Esophagus (tissue), 2 donors: Measurements from ENCODE around the gene KHK. TPM values are rescaled to one million over a fixed set of nuclear protein-coding genes. Genes with fewer than 3 reads are reported as not detected.

Source experiments
- H3K27ac ChIP-seq, 2 donors: one replicate each; pipeline ENCODE4 v1.5.1; 2013; ENCODE audit warnings: low read depth in 2 of 2, mild to moderate bottlenecking in 2 of 2, inconsistent platforms in 1 of 2, low read length in 1 of 2, moderate library complexity in 1 of 2
- H3K27me3 ChIP-seq, 2 donors: one replicate each; pipeline ENCODE4 v1.6.1; 2013; ENCODE audit warnings: low read length in 2 of 2, control low read depth in 1 of 2, mild to moderate bottlenecking in 1 of 2; ENCODE audit not compliant: insufficient read depth in 2 of 2, control insufficient read depth in 1 of 2
- H3K36me3 ChIP-seq, 2 donors: one replicate each; pipeline ENCODE4 v1.6.1; 2013; ENCODE audit warnings: low read length in 1 of 2; ENCODE audit not compliant: control insufficient read depth in 2 of 2, insufficient read depth in 2 of 2
- H3K4me1 ChIP-seq, 2 donors: one replicate each; pipeline ENCODE4 v1.6.1; 2013; ENCODE audit warnings: low read length in 1 of 2; ENCODE audit not compliant: control insufficient read depth in 2 of 2, insufficient read depth in 2 of 2
- H3K4me3 ChIP-seq, 2 donors: one replicate each; pipeline ENCODE4 v1.5.1; 2013; ENCODE audit warnings: low read length in 2 of 2, mild to moderate bottlenecking in 2 of 2, low read depth in 1 of 2, moderate library complexity in 1 of 2
- H3K9me3 ChIP-seq, 2 donors: one replicate each; pipeline ENCODE4 v1.6.1; 2013; ENCODE audit warnings: mild to moderate bottlenecking in 2 of 2, low read depth in 1 of 2, low read length in 1 of 2, moderate library complexity in 1 of 2; ENCODE audit not compliant: control insufficient read depth in 2 of 2, insufficient read depth in 1 of 2
- WGBS, 2 donors: extraction: QIAGEN DNeasy Blood & Tissue Kit; methylation state at CpG; one replicate each; pipeline ENCODE4 v1.1.7; 2013; 5-methylcytosine and 5-hydroxymethylcytosine counted together
- polyA plus RNA-seq, 2 donors: library from polyadenylated mRNA; stranded (reverse); fragments of 200-250 nt; gene quantifications; one replicate each; pipeline ENCODE4 v1.2.3, GENCODE V29; 2013
- donor health status: healthy with polysubstance abuse.
- donor health status: Bipolar disorder and iron deficiency.

Gene KHK
- polyA plus RNA-seq, 2 donors: 2.2 to 3.3 TPM

GRCh38 chr2:27145682-27146081 is 59.1 kb downstream of the KHK start:
- Histone ChIP-seq H3K4me3 (no peak overlapping the region), H3K9me3 (no peaks in the 10 kb centered on the region)
- 73 to 82% methylated on average over 2 of the region's 2 CpGs for WGBS, 2 donors

GRCh38 chr2:27147935-27148334 is 61.4 kb downstream of the KHK start:
- H3K27me3 ChIP-seq: no peaks in the 10 kb centered on the region
- 88 to 94% methylated on average over 8 of the region's 8 CpGs for WGBS, 2 donors
- H3K4me3 ChIP-seq: no peak overlapping the region
- H3K4me1 ChIP-seq: no peaks in the 10 kb centered on the region
- no peaks in the 10 kb centered on the region for H3K36me3 ChIP-seq
- no peak overlapping the region for H3K27ac ChIP-seq
- H3K9me3 ChIP-seq: no peaks in the 10 kb centered on the region

More at GRCh38 chr2:27145682-27146081, 59.1 kb downstream of the KHK start:
- Histone ChIP-seq H3K27ac (no peak overlapping the region), H3K27me3 (no peaks in the 10 kb centered on the region), H3K36me3 (no peaks in the 10 kb centered on the region), H3K4me1 (no peaks in the 10 kb centered on the region)

GRCh38 chr2:27148801-27149439 is 62.3 kb downstream of the KHK start, which contains the start of gene TCF23:
Gene TCF23, plus strand, starts transcription at chr2:27149004. Its CDS starts 130 bp downstream, at chr2:27149134.
- H3K9me3 ChIP-seq: no peaks in the 10 kb centered on the region
- H3K27ac ChIP-seq: no peak within 1 kb of the TSS
- WGBS, 2 donors: 66 to 73% methylated on average over 12 of the region's 12 CpGs
- H3K36me3 ChIP-seq: no peaks in the 10 kb centered on the region
- no peaks in the 10 kb centered on the region for H3K4me1 ChIP-seq
- H3K27me3 ChIP-seq: no peaks in the 10 kb centered on the region
- no peak within 1 kb of the TSS for H3K4me3 ChIP-seq

GRCh38 chr2:27149570-27150405 is 63.2 kb downstream of the KHK start:
- Histone ChIP-seq H3K9me3 (no peaks in the 10 kb centered on the region), H3K27ac (no peak overlapping the region), H3K4me3 (no peak overlapping the region), H3K4me1 (no peaks in the 10 kb centered on the region), H3K36me3 (no peaks in the 10 kb centered on the region), H3K27me3 (no peaks in the 10 kb centered on the region)
- WGBS, 2 donors: 90 to 93% methylated on average over 29 of the region's 29 CpGs

Other genes starting within 250 kb of the KHK start
- not detected for gene DPYSL5, start 238.6 kb upstream of the KHK start, polyA plus RNA-seq
- 10 to 100 TPM in 1 of 2 donors, 1 to 10 TPM in 1; 7.4 to 13.4 TPM for gene MAPRE3, start 116.1 kb upstream of the KHK start, polyA plus RNA-seq
- 10 to 100 TPM; 29.0 to 35.2 TPM for gene TMEM214, start 53.8 kb upstream of the KHK start, polyA plus RNA-seq
- gene AGBL5, start 35.1 kb upstream of the KHK start, polyA plus RNA-seq: 10 to 100 TPM in 1 of 2 donors, 1 to 10 TPM in 1; 7.6 to 10.6 TPM
- 100 to 1,000 TPM; 203 to 358 TPM for gene OST4, start 15.1 kb upstream of the KHK start, polyA plus RNA-seq
- 10 to 100 TPM; 10.7 to 12.1 TPM for gene EMILIN1, start 8.2 kb upstream of the KHK start, polyA plus RNA-seq
- gene CGREF1, start 32.4 kb downstream of the KHK start, polyA plus RNA-seq: 1 to 10 TPM; 2.4 to 3.4 TPM
- under 1 TPM; 0.08 to 0.31 TPM for gene ABHD1, start 37.0 kb downstream of the KHK start, polyA plus RNA-seq
- gene PREB, start 47.9 kb downstream of the KHK start, polyA plus RNA-seq: 10 to 100 TPM; 24.1 to 29.7 TPM
- not detected for gene PRR30, start 52.6 kb downstream of the KHK start, polyA plus RNA-seq
- under 1 TPM in 1 of 2 donors, not detected in 1; 0.02 TPM for gene TCF23, start 62.2 kb downstream of the KHK start, polyA plus RNA-seq
- 10 to 100 TPM; 66.2 to 92.7 TPM for gene ATRAID, start 125.3 kb downstream of the KHK start, polyA plus RNA-seq
- gene SLC5A6, start 125.5 kb downstream of the KHK start, polyA plus RNA-seq: 10 to 100 TPM; 11.4 to 13.5 TPM
- gene CAD, start 130.6 kb downstream of the KHK start, polyA plus RNA-seq: 10 to 100 TPM; 16.8 to 18.3 TPM
- gene SLC30A3, start 176.3 kb downstream of the KHK start, polyA plus RNA-seq: under 1 TPM; 0.08 to 0.09 TPM
- gene DNAJC5G, start 188.7 kb downstream of the KHK start, polyA plus RNA-seq: under 1 TPM; 0.05 to 0.14 TPM
- gene TRIM54, start 195.7 kb downstream of the KHK start, polyA plus RNA-seq: under 1 TPM; 0.05 to 0.18 TPM
- 1 to 10 TPM in 1 of 2 donors, under 1 TPM in 1; 0.41 to 1.1 TPM for gene UCN, start 221.7 kb downstream of the KHK start, polyA plus RNA-seq
- gene MPV17, start 236.3 kb downstream of the KHK start, polyA plus RNA-seq: 10 to 100 TPM; 44.9 to 71.2 TPM